MCF 10A (cell line): ENCODE results near the gene SS18L1. TPM values are rescaled to one million over a fixed set of nuclear protein-coding genes. Genes with fewer than 3 reads are reported as not detected.

Experiments
- BruUV-seq: library from RNA; stranded (reverse); fragments of 400-500 nt; replicated peaks from 2 replicates; lab custom pipeline; 2021; lab: Mats Ljungman, UMichigan
- CTCF ChIA-PET: fragments of 300-600 bp; sonication (Branson Sonifier 250); formaldehyde crosslinking; extraction: SDS; loops from one replicate; lab custom pipeline; 2021; ENCODE audit warnings: antibody characterized with exemption, inconsistent platforms; lab: Yijun Ruan, JAX
- POLR2A ChIA-PET: fragments of 300-600, 350-650 bp; sonication (Branson Sonifier 250); formaldehyde crosslinking; extraction: SDS; loops from one replicate; lab custom pipeline; 2020; ENCODE audit warnings: antibody characterized with exemption, inconsistent platforms; lab: Yijun Ruan, JAX
- DNase-seq: peaks from one replicate; pipeline ENCODE4 v3.0.0-alpha.2; 2018; ENCODE audit not compliant: unreplicated experiment
- H3K27ac Mint-ChIP-seq: one replicate; pipeline ENCODE4 v1.8.0; 2022; ENCODE audit warnings: mild to moderate bottlenecking, low read depth, mixed read lengths; ENCODE audit not compliant: unreplicated experiment
- H3K27me3 Mint-ChIP-seq: one replicate; pipeline ENCODE4 v1.8.0; 2022; ENCODE audit warnings: mixed read lengths; ENCODE audit not compliant: insufficient read depth, unreplicated experiment
- H3K36me3 Mint-ChIP-seq: one replicate; pipeline ENCODE4 v1.8.0; 2022; ENCODE audit warnings: mild to moderate bottlenecking, moderate library complexity, mixed read lengths; ENCODE audit not compliant: insufficient read depth, unreplicated experiment
- H3K4me1 Mint-ChIP-seq: one replicate; pipeline ENCODE4 v1.8.0; 2022; ENCODE audit warnings: mixed read lengths; ENCODE audit not compliant: insufficient read depth, unreplicated experiment
- H3K4me3 Mint-ChIP-seq: one replicate; pipeline ENCODE4 v1.8.0; 2022; ENCODE audit warnings: mild to moderate bottlenecking, moderate library complexity, mixed read lengths; ENCODE audit not compliant: unreplicated experiment
- H3K9me3 Mint-ChIP-seq: one replicate; pipeline ENCODE4 v1.8.0; 2022; ENCODE audit warnings: mixed read lengths; ENCODE audit not compliant: unreplicated experiment
- intact Hi-C: fragments of 100-400 bp; cut with micrococcal nuclease; formaldehyde crosslinking; loops from 2 replicates; pipeline ENCODE4 v1.14.1; 2022
- total RNA-seq: library from RNA; stranded (reverse); gene quantifications from 2 replicates; pipeline ENCODE4 v1.2.3, GENCODE V29; 2022
- TF ChIP-seq, protein P1 (sequence below): fragments of 200-600 bp; IDR thresholded peaks from one replicate; pipeline ENCODE4 v1.8.0; 2022; ENCODE audit warnings: antibody characterized with exemption, mild to moderate bottlenecking; ENCODE audit not compliant: unreplicated experiment

Gene SS18L1
- total RNA-seq, 1 experiment from 2014 or later = 16.1 TPM

GRCh38 chr20:62192635-62193034 lies 49.1 kb downstream of the SS18L1 start:
- H3K27ac Mint-ChIP-seq = no peak overlapping the region
- H3K36me3 Mint-ChIP-seq = peaks cover 73% of the 10 kb centered on the region
- no peaks in the 10 kb centered on the region for H3K27me3 Mint-ChIP-seq
- intact Hi-C loops = no loop called here
- CTCF ChIA-PET = no interaction called here
- H3K4me3 Mint-ChIP-seq = no peak overlapping the region
- no peak for DNase-seq
- H3K9me3 Mint-ChIP-seq = no peaks in the 10 kb centered on the region
- BruUV-seq = no TSS peak
- TF ChIP-seq, protein P1, sequence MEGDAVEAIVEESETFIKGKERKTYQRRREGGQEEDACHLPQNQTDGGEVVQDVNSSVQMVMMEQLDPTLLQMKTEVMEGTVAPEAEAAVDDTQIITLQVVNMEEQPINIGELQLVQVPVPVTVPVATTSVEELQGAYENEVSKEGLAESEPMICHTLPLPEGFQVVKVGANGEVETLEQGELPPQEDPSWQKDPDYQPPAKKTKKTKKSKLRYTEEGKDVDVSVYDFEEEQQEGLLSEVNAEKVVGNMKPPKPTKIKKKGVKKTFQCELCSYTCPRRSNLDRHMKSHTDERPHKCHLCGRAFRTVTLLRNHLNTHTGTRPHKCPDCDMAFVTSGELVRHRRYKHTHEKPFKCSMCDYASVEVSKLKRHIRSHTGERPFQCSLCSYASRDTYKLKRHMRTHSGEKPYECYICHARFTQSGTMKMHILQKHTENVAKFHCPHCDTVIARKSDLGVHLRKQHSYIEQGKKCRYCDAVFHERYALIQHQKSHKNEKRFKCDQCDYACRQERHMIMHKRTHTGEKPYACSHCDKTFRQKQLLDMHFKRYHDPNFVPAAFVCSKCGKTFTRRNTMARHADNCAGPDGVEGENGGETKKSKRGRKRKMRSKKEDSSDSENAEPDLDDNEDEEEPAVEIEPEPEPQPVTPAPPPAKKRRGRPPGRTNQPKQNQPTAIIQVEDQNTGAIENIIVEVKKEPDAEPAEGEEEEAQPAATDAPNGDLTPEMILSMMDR = no peak
- peaks cover 3% of the 10 kb centered on the region for H3K4me1 Mint-ChIP-seq
- POLR2A ChIA-PET = interaction anchor here (1.9 kb wide), 1 partner anchor 10 kb away, joined by 7 read pairs; the partner anchor contains the start of gene MTG2

- DNase-seq = no peak
- Mint-ChIP-seq H3K27me3 (no peaks in the 10 kb centered on the region), H3K36me3 (peaks cover 80% of the 10 kb centered on the region), H3K4me1 (no peaks in the 10 kb centered on the region), H3K9me3 (no peaks in the 10 kb centered on the region), H3K4me3 (no peak overlapping the region), H3K27ac (no peak overlapping the region)
- POLR2A ChIA-PET = no interaction called here
- TF ChIP-seq, protein P1 = no peak
- no TSS peak for BruUV-seq
- CTCF ChIA-PET = interaction anchor here (0.6 kb wide), 1 partner anchor 1958 kb away, joined by 3 read pairs; no protein-coding TSS in a partner anchor
- intact Hi-C loops = no loop called here
Observed at GRCh38 chr20:62193079-62194025, 49.8 kb downstream of the SS18L1 start.

- DNase-seq = no peak
- Mint-ChIP-seq H3K27ac (no peak overlapping the region), H3K4me1 (no peaks in the 10 kb centered on the region), H3K4me3 (no peak overlapping the region), H3K9me3 (no peaks in the 10 kb centered on the region), H3K27me3 (no peaks in the 10 kb centered on the region), H3K36me3 (peaks cover 82% of the 10 kb centered on the region)
- BruUV-seq = no TSS peak
- intact Hi-C loops = no loop called here
- CTCF ChIA-PET = interaction anchor here (0.6 to 0.8 kb wide), 2 partner anchors 10 to 38 kb away, joined by 3 to 4 read pairs; no protein-coding TSS in a partner anchor
- TF ChIP-seq, protein P1 = no peak
- POLR2A ChIA-PET = no interaction called here
Observed at GRCh38 chr20:62195075-62195405, 51.5 kb downstream of the SS18L1 start.

GRCh38 chr20:62195736-62196135 lies 52.2 kb downstream of the SS18L1 start:
- DNase-seq = no peak
- H3K27ac Mint-ChIP-seq = no peak overlapping the region
- TF ChIP-seq, protein P1 = no peak
- intact Hi-C loops = no loop called here
- BruUV-seq = no TSS peak
- no peaks in the 10 kb centered on the region for H3K27me3 Mint-ChIP-seq
- no peak overlapping the region for H3K4me3 Mint-ChIP-seq
- no peaks in the 10 kb centered on the region for H3K9me3 Mint-ChIP-seq
- ChIA-PET POLR2A (no interaction called here), CTCF (interaction anchor here (1.1 kb wide), 1 partner anchor 14 kb away, joined by 6 read pairs; no protein-coding TSS in a partner anchor)
- peaks cover 79% of the 10 kb centered on the region for H3K36me3 Mint-ChIP-seq
- H3K4me1 Mint-ChIP-seq = no peaks in the 10 kb centered on the region
